Ovary (tissue), 10 donors: Measurements from ENCODE around the gene RCSD1. TPM values are rescaled to one million over a fixed set of nuclear protein-coding genes. Genes with fewer than 3 reads are reported as not detected.
A peak's percentile ranks its signal among the peaks of the same experiment; 100 is the strongest.

Experiments
- DNase-seq, 5 donors: peaks; one replicate each; pipeline ENCODE4 v3.0.0-alpha.2; 2019 to 2020
- H3K27ac ChIP-seq, 2 donors: fragments of 200-600 bp; one replicate each; pipeline versions ENCODE4 v1.5.1 to v1.8.0; 2019 to 2022
- H3K27me3 ChIP-seq: fragments of 200-600 bp; one replicate; pipeline ENCODE4 v1.8.0; 2022
- H3K36me3 ChIP-seq: fragments of 200-600 bp; sonication (generic); one replicate; pipeline ENCODE4 v1.5.1; 2019
- H3K4me1 ChIP-seq: one replicate; pipeline ENCODE4 v1.8.1; 2013; ENCODE audit warnings: mild to moderate bottlenecking, moderate library complexity; ENCODE audit not compliant: insufficient read depth
- H3K4me3 ChIP-seq: fragments of 200-600 bp; sonication (generic); one replicate; pipeline ENCODE4 v1.5.1; 2017
- H3K9me3 ChIP-seq, 2 donors: fragments of 200-600 bp in 1 of 2; sonication (generic) in 1 of 2; one replicate each; pipeline versions ENCODE4 v1.5.1 to v1.8.1; 2013 to 2019; ENCODE audit warnings: mild to moderate bottlenecking in 1 of 2, moderate library complexity in 1 of 2
- EP300 ChIP-seq: sonication (generic); formaldehyde crosslinking; IDR thresholded peaks from one replicate; pipeline ENCODE4 v1.6.1; 2017; ENCODE audit warnings: antibody characterized with exemption
- POLR2A ChIP-seq: fragments of 450-650 bp; IDR thresholded peaks from one replicate; pipeline ENCODE4 v1.6.1; 2017; ENCODE audit warnings: antibody characterized with exemption, mild to moderate bottlenecking, moderate library complexity
- WGBS, 3 donors: extraction: QIAGEN DNeasy Blood & Tissue Kit in 1 of 3; methylation state at CpG; one replicate each; pipeline versions ENCODE4 v1.1.5 to v1.1.7; 2013 to 2017; 5-methylcytosine and 5-hydroxymethylcytosine counted together
- intact Hi-C, 4 donors: fragments of 100-400 bp; cut with DNase I; formaldehyde crosslinking; loops; one replicate each; pipeline versions ENCODE4 v1.11.0 to v1.15.1; 2022 to 2023
- long read RNA-seq, 3 donors: library from polyadenylated mRNA in 2 of 3; unstranded in 2 of 3; transcript quantifications; one replicate each; pipeline ENCODE4 v2.0.0 and lab custom pipeline, GENCODE V29; 2021 to 2026
- polyA plus RNA-seq, 2 donors: library from polyadenylated mRNA; stranded (reverse); fragments of 200-250 nt in 1 of 2; fragments of 350-450 nt in 1 of 2; fragmentation: Illumina TruSeq in 1 of 2; extraction: RNeasy Lipid Tissue Mini Kit (QIAGEN cat#74804) in 1 of 2; gene quantifications; one replicate each; pipeline ENCODE4 v1.2.3, GENCODE V29; 2013 to 2014
- total RNA-seq, 7 donors: library from RNA; depleted of rRNA in 2 of 7; stranded (reverse); fragments of >200 nt in 2 of 7; fragmentation: NEBNext Ultra II Directional in 3 of 7; extraction: Animal tissue kit (Norgen Biotek cat#: 25700) in 3 of 7; gene quantifications; one replicate each; pipeline versions ENCODE4 v1.1.0 to v1.2.4, GENCODE V29; 2016 to 2023
- TF ChIP-seq, protein P1 (sequence below), 3 donors: fragments of 450-650 bp in 2 of 3; fragments of 200-600 bp in 1 of 3; IDR thresholded peaks; one replicate each; pipeline versions ENCODE4 v1.5.1 to v1.8.0; 2016 to 2022; ENCODE audit warnings: antibody characterized with exemption in 3 of 3, mild to moderate bottlenecking in 1 of 3
- donor health status: DM: no; HTN: no; CAD: no; lungs with moderate emphysema.
- donor health status: DM: no; HTN: no; CAD: no.
- donor health status: Bipolar disorder and iron deficiency.
- donor health status: DM: yes; HTN: yes; CAD: no.
- donor health status: DM: no; HTN: no; CAD: no.
- donor health status: DM: yes; HTN: yes; CAD: no.

The RCSD1 gene, protein sequence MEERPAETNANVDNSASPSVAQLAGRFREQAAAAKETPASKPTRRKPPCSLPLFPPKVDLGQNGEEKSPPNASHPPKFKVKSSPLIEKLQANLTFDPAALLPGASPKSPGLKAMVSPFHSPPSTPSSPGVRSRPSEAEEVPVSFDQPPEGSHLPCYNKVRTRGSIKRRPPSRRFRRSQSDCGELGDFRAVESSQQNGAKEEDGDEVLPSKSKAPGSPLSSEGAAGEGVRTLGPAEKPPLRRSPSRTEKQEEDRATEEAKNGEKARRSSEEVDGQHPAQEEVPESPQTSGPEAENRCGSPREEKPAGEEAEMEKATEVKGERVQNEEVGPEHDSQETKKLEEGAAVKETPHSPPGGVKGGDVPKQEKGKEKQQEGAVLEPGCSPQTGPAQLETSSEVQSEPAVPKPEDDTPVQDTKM
- 1 to 10 TPM; 2.1 to 5.9 (median 3.0) TPM for total RNA-seq
- 10 to 100 TPM in 1 of 2 donors, 1 to 10 TPM in 1; 4.1 to 10.9 TPM for polyA plus RNA-seq
- long read RNA-seq, donor 1, transcript RCSD1-202 (7 exons, 3,135 nt), result major isoform, 5 of 9 reads
- long read RNA-seq, donor 1, partial matches to known transcripts, result 0 of 9 reads
- long read RNA-seq, donor 1, other reads (novel, unspliced or antisense), result 2 of 9 reads
- long read RNA-seq, donor 2, partial matches to known transcripts, result 0 of 1 reads
- long read RNA-seq, donor 2, other reads (novel, unspliced or antisense), result 0 of 1 reads
- long read RNA-seq, donor 3, transcript RCSD1-202 (7 exons, 3,135 nt), result major isoform, 11 of 18 reads
- long read RNA-seq, donor 3, partial matches to known transcripts, result 2 of 18 reads
- long read RNA-seq, donor 3, other reads (novel, unspliced or antisense), result 2 of 18 reads

DNA sequence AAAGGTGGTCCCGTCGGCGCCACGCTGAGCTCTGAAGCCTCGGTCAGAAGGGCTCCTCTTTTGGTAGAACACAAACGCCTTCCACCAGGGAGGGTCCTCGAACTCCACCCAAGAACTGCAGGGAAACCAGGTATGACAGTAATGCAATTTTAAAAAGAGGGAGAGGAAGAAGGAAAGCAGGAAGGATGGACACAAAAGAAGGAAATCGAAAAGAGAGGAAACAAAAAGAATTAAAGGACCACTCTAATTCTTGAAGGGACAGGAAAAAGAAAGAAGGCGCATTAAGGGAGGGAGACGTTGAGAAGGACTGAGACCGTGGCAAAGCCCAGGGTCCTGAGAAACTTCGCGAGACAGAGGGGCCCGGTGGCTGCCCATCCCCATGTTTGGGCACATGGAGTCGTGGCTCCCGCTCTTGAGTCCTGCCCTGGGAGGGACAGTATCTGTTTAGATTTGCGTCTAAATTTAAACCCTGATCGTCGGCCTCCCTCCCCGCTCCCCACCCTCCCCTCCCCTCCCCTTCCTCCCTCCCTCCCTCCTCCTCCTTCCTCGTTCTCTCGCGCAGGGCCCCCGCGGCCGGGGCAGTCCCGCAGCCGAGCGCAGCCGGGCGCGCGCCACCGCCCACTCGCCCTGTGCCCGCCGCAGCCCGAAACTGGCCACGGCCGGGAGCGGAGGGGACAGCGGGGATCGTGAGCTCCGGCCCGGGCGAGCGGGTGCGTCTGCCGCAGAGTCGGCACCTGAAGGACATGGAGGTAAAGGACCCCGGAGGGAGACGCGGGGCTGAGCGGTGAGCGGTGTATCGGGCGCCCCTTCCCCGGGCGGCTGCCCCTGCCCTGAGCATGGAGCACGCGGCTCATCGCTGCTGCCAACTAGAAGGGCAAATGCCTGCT lies at the start of gene RCSD1:
RCSD1 (plus strand) TSS at position 552 of the 887 bp plus-strand sequence; CDS start at position 744, 192 bp downstream.
- TF ChIP-seq, protein P1, sequence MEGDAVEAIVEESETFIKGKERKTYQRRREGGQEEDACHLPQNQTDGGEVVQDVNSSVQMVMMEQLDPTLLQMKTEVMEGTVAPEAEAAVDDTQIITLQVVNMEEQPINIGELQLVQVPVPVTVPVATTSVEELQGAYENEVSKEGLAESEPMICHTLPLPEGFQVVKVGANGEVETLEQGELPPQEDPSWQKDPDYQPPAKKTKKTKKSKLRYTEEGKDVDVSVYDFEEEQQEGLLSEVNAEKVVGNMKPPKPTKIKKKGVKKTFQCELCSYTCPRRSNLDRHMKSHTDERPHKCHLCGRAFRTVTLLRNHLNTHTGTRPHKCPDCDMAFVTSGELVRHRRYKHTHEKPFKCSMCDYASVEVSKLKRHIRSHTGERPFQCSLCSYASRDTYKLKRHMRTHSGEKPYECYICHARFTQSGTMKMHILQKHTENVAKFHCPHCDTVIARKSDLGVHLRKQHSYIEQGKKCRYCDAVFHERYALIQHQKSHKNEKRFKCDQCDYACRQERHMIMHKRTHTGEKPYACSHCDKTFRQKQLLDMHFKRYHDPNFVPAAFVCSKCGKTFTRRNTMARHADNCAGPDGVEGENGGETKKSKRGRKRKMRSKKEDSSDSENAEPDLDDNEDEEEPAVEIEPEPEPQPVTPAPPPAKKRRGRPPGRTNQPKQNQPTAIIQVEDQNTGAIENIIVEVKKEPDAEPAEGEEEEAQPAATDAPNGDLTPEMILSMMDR (IDR thresholded peaks at IDR 0.05), result no peak
- no peak for TF ChIP-seq POLR2A
- no peaks in the 10 kb centered on the region for H3K27me3 ChIP-seq
- intact Hi-C loops, result no loop called here
- DNase-seq, result peak in 1 of 5 donors; percentile 20
- no peaks in the 10 kb centered on the region for H3K9me3 ChIP-seq
- no peaks in the 10 kb centered on the region for H3K36me3 ChIP-seq
- 9 to 14% (median 13%) methylated on average over 42 to 62 of the region's 62 CpGs for WGBS, 3 donors
- no peaks in the 10 kb centered on the region for H3K4me1 ChIP-seq
- peak within 1 kb of the TSS; percentile 49 for H3K4me3 ChIP-seq
- H3K27ac ChIP-seq, result no peak within 1 kb of the TSS

DNA sequence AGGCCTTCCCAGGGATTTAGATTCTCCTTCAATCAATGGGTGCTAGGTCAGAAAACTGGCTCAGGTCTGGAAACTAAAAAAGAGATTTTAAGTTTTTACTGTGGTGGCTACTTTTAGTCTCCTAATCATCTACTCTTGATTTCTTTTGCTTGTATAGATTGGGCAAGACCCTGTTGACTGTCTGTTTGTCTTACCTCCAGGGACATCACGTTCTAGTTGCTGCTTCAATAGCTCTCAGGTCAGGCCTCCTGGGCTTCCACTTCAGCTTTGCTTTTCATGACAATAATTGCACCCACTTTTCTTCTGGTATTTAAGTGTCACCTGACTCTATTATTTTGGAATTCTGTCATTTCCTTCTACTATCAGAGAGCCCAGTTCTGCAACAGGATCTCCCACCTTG lies 48.0 kb upstream of the RCSD1 start:
- Histone ChIP-seq H3K4me3 (no peak overlapping the region), H3K36me3 (no peaks in the 10 kb centered on the region), H3K27me3 (no peaks in the 10 kb centered on the region), H3K9me3 (no peaks in the 10 kb centered on the region), H3K27ac (no peak overlapping the region), H3K4me1 (no peaks in the 10 kb centered on the region)
- intact Hi-C loops, result no loop called here
- TF ChIP-seq POLR2A, result no peak
- TF ChIP-seq, protein P1 (IDR thresholded peaks at IDR 0.05), result no peak
- TF ChIP-seq EP300, result no peak
- no peak for DNase-seq
- WGBS, 3 donors, result 82 to 94% (median 88%) methylated on average over 1 of the region's 1 CpG

DNA sequence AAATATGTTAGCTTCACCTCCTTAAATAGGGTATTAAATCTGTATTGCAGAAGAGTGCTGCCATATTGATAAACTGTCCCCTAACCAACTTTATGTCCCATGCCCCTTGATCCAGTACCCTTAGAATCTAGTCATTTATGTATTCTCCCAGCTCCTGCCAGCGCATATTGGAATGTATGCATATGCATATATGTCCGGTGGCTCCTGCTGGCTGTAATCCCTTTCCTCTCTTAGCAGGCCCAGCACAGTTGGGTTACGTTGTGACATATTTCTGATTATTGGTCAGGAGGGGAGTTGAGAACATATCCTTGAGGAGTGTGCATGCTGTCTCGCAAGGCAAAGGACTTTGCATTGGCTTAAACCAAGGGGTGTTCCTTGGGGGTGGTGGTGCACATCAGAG lies 47.3 kb upstream of the RCSD1 start:
- WGBS, 3 donors, result 93 to 98% (median 96%) methylated on average over 4 of the region's 4 CpGs
- Histone ChIP-seq H3K36me3 (no peaks in the 10 kb centered on the region), H3K4me3 (no peak overlapping the region), H3K4me1 (no peaks in the 10 kb centered on the region), H3K27me3 (no peaks in the 10 kb centered on the region), H3K27ac (no peak overlapping the region), H3K9me3 (no peaks in the 10 kb centered on the region)
- no peak for TF ChIP-seq EP300
- no peak for TF ChIP-seq POLR2A
- TF ChIP-seq, protein P1 (IDR thresholded peaks at IDR 0.05), result no peak
- DNase-seq, result no peak
- intact Hi-C loops, result no loop called here

DNA sequence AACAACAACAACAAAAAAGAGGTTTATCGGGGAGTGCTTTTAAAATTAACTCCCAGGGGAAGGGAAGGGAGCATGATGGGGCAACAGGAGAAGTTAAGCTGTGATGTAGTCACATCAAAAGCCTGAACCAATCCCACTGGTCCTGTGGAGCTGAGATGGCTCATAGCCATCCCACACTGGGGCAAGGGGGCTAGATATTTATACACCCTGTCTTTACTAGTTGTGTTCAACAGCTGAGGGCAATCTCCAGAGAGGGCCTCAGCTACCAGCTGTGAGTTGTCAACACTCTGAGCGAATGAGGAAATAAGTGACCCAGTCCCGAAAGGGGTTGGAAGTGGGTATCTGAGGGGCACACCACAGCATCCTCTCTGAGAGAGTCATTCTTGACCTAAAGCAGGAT lies 45.5 kb upstream of the RCSD1 start:
- Histone ChIP-seq H3K27ac (no peak overlapping the region), H3K27me3 (no peaks in the 10 kb centered on the region), H3K36me3 (no peaks in the 10 kb centered on the region), H3K9me3 (no peaks in the 10 kb centered on the region), H3K4me1 (no peaks in the 10 kb centered on the region), H3K4me3 (no peak overlapping the region)
- WGBS, 3 donors, result 72 to 78% (median 77%) methylated on average over 3 of the region's 3 CpGs
- TF ChIP-seq, protein P1 (IDR thresholded peaks at IDR 0.05), result no peak
- TF ChIP-seq EP300, result no peak
- no peak for TF ChIP-seq POLR2A
- intact Hi-C loops, result no loop called here
- DNase-seq, result no peak
